ENCODE data around the gene PDLIM5.

The PDLIM5 gene

GRCh38 chr4:94528792-94529451, 77.2 kb downstream of the PDLIM5 start:
- no peak for TF ChIP-seq CTCF (IDR thresholded peaks at IDR 0.05)

DNA sequence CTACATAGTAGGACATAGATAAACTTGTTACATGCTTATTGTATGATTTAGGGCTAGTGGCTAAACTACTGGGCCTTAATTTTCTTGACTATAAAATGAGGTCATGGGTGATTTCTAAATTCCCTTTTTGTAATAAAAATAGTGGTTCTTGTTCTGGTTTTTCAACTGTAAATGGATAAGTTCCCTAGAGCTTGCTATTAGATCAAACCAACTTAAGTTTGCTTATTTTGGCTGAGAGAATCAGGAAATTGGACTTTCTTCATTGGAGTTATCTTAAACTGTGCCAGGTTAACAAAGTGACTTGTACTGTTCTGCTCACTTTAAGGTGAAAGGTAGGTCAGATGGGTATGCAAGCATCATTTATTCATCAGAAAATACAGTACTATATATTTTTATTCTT, 78.3 kb downstream of the PDLIM5 start:
- TF ChIP-seq CTCF (IDR thresholded peaks at IDR 0.05), result no peak

DNA sequence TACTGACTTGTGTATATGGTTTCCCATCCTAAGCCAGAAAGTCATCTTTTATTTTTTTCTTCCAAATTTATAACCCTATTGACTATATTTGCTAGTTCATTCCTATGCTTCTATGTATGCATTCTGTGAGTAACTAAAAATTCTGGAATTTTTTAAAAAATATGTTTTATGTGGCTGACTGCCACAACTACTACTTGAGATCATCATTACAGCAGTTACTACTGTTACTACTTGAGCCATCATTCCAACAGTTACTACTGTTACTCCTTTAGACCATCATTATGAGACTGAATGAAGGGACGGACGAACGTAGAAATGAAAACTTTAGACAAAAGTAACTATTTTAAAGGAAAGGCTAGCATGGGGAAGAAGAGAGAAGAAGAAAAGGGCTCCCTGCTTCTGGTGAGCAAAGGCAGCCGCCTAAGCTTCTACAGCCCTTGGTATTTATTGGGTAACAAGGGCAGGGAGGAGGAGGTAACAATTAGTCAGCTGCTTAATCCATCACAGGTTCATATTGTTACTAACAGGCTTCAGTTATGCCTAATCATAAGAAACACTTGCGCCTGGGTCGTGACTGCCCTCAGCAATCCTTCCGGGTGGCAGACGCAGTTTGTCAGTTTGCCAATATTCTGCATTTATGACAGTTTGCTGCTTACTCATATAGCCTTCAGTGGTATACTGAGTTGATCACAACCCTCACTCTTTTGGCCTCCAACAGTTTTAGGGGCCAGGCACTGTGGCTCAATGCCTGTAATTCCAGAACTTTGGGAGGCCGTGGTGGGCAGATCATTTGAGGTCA, 80.4 kb downstream of the PDLIM5 start:
- no peak for TF ChIP-seq CTCF (IDR thresholded peaks at IDR 0.05)

DNA sequence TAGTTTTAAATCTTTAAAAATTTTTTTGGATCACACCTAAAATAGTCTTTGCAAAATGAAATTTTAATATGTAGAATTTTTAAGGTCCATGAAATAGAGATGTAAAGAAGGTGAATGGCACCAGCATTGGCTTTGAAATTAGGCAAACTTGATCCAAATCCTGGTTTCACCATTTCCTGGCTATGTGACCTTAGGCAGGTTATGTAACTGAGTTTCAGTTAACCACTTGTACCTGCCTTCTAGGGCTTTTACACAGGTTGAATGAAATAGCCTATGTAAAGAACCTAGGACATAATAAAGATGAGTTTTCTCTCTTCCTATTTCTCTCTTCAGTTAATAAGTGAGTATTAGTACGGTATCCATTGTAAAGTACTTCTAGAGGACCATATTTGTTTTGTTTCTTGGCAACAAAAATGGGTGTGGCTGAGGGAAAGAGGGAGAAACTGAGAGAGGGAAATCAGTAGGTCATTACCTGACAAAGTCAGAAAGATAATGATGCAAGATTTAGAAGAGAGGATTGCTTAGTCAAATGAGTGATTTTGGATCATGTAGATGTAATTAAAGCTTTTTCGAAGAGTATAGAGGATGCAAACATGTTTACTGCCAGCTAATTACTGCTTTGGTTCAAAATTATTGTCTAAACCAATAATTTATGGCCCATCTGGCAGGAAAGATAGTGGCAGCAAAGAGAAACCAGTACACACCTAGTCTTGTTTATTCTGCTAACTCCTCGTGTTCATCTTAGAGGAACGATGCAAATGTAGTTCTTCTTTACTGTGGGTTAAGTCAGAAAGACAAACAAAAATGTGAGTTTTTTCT, 81.9 kb downstream of the PDLIM5 start:
- no peak for TF ChIP-seq CTCF (IDR thresholded peaks at IDR 0.05)

DNA sequence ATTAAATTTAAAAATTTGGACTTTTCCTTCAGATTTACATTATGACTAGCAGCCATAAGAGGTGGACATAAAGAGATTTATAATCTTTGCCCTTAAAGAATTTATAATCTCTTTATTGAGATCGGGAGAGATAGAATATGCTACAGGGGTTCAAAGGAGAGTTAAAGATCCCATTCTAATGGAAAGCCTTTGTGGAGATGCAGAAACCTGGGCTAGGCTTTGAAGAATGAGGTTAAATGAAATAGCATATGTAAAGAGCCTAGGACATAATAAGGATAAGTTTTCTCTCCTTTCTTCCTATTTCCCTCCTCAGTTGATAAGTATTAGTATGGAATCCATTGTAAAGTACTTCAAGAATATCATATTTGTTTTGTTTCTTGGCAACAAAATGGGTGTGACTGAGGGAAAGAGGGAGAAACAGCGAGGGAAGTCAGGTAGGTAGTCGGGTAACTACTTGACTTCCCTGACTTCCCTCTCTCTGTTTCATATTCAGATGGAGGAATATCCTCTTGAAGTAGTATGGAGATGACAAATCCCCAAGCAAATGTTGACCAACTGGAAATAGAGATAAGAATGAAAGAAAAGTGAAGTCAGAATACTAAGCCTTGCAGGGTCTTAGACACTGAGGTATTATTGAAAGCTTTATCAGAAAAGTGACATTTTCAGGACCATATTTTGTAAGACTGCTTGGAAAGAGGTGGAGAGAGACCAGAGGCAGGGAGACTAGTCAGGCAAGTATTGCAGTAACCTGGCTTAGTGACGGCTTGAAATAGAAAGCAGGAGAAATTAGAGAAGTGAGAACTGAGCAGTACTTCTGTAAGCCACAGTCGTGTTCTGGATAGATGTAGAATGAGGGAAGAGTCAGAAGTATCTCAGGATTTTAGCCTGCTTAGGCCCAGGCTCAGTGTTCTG, 82.9 kb downstream of the PDLIM5 start:
- no peak for TF ChIP-seq CTCF (IDR thresholded peaks at IDR 0.05)

DNA sequence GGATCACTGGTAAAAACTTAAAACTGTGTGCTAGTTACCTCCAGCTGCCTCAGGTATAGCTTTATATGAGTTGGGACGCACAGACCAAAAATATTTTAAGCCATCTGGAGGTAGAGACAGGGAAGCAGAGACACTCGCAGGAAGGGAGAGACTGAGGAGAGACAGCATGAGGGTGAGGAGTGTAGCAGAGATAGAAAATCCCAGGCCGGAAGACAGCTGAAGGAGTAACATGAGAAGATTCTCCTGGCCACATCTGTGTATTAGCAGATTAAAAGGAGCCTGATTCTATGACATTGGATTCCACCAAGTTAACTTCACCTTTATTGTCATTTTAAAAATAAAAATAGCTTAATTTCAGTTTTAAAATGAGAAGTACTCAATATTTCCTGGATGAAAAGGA, 84.3 kb downstream of the PDLIM5 start:
- TF ChIP-seq CTCF (IDR thresholded peaks at IDR 0.05), result no peak
